Hypothalamus (tissue), 51 donors: ENCODE data around the gene ZNF254.
"Not testable (repeated sequence)": the region's sequence is repeated elsewhere in the genome, so short reads cannot be mapped to it uniquely, and the experiment has no call there.

Experiments used
- DNase-seq, 51 donors: peaks; one replicate each; lab custom pipeline; 2025; lab: John Stamatoyannopoulos, UW

The ZNF254 gene

DNA sequence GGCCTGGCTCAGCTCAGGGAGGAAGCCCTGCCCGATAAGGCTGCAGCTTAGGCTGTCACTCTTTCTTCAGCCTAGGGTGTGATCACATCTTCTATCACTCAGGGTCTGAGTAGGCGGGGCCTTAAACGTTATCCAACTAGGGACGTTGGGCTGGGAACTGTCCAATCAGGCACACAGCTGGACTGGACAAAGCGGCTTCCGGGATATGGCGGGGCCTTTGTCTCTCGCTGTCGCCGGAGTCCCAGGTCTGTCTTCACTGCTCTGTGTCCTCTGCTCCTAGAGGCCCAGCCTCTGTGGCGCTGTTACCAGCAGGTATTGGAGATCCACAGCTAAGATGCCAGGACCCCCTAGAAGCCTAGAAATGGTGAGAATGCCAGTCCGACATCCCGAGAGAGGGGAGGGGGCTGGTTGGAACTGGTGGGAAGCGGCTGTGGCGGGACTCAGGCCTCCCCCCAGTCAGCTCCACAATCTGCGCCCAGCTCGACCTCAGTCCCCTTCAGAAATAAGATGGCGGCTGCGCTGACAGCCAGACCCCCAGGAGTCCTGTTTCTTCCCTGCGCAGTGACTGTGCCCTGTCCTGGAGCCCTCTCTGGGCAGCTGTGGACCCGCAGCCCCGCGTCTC lies at the start of gene ZNF254:
Gene ZNF254, plus strand, starts transcription at position 214 of the 622 bp plus-strand sequence. Its CDS starts 121 bp downstream, at position 335.
- peak; percentile 33 to 95 (median 83) for DNase-seq

DNA sequence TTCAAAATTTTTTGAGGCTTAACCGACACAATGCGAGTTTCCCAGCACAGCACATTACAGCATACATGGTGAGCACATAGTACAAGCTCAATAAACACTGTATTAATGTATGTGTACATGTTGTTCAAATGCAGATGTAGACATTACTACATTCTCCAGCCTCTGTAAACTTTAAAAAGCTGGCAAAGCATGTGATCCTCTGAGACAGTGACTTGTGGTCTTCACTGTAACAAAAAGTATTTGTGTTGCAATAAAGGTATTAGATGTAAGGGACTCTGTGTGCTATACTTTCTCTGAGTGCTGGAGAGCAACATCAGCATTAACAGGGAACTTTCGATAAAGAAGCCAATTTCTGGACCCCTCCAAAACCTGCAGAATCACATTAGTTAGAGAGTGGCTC lies 46.4 kb upstream of the ZNF254 start:
- no peak for DNase-seq

DNA sequence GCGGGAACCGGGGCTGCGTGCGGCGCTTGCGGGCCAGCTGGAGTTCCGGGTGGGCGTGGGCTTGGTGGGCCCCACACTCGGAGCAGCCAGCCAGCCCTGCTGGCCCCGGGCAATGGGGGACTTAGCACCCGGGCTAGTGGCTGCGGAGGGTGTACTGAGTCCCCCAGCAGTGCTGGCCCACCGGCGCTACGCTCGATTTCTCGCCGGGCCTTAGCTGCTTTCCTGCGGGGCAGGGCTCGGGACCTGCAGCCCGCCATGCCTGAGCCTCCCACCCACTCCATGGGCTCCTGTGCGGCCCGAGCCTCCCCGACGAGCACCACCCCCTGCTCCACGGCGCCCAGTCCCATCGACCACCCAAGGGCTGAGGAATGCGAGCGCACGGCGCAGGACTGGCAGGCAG lies 45.7 kb upstream of the ZNF254 start:
- DNase-seq, result not testable (repeated sequence)

DNA sequence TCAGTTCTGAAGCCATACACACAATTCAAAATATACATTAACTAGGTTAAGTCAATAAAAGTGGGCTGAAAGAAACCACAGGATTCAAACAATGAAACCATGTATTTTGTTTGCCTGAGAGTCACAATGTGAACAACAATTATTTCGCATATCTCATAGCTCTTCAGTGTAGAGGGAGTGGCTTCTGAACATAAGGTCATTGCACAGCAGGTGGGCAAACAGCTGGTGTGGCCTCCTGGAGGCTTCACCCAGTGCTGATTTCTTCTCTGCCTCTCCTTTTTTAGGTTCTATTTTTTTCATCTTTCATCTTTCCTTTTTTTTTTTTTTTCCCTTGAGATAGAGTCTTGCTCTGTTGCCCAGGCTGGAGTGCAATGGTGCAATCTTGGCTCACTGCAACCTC lies 40.4 kb upstream of the ZNF254 start:
- no peak for DNase-seq

DNA sequence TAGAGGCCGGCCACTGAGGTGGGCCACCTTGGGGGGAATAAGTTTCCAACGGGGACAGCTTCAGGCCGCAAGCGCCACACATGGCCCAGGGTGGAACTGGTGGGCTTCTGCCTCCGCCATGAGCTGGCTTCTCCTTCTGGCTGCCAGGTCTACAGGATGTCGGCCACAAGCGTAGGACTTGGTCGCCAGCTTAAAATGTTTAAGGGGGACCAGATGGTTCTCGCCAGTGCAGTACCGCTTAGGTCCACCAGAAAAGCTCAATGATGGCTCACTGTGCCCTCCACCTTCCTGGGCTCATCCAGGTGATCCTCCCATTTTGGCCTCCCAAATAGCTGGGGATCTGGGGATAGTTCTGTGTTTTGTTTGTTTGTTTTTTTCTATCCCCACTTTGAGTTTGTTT lies 38.7 kb upstream of the ZNF254 start:
- DNase-seq, result no peak

DNA sequence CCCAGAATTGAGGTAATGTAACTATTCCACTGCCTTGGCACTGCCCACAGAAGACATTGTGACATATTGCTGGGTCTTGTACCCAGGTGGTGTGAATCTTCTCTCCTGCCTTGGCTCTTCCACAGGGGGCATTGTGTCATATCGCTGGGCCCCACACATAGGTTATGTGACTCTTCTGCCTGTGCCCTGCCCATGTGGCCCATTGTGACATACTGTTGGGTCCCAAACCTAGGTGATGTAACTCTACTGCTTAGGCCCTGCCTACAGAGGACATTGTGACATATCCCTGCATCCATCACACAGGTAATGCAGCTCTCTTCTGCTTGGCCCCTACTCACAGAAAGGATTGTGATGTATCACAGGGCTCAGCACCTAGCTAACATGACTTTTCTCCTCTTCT lies 37.5 kb upstream of the ZNF254 start:
- DNase-seq, result no peak

DNA sequence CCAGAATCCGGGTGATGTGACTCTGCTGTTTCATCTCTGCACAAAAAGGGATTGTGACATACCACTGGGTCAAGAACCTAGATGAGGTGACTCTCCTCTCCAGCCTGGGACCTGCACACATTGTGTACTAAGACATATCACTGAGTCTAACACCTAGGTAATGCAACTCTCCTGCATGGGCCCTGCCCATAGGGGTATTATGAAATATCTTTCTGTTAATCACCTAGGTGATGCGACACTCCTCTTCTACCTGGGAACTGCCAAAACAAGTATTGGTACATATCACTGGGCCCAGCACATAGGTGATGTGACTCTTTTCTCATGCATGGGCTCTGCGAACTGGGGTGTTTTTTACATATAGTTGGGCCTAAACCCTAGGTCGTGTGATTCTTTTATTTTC lies 35.5 kb upstream of the ZNF254 start:
- no peak for DNase-seq

DNA sequence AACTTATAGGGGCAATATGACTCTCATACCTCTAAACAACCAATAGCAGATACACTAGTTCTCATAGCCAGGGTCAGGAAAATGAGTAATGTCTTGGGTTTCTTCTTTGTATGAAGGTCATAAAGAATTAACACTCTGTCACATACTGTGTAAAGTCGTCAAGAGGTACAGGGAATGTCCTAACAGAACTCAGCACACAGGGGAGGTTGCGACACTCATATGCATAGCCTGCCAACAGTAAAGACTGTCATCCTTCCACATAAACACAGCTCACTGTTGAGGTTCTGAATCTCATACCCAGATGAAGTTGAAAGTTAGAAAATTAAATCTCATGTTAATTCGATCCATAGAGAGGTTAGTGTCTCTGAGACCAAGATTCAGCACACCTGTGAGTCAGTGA lies 34.2 kb upstream of the ZNF254 start:
- no peak for DNase-seq

DNA sequence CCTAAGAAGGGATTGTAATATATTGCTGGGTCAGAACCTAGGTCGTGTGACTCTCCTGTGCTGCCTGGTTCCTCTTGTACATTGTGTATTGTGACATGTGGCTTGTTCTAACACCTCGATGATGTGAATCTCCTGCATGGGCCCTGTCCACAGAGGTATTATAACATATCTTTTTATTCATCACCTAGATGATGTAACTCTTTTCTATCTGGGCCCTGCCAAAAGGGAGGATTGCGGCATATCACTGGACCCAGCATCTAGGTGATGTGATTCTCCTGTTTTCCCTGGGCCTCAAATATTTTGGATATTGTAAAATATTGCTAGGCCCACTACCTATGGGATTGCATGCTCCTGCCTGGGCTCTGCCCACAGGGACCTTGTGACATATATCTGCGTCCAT lies 33.4 kb upstream of the ZNF254 start:
- no peak for DNase-seq

DNA sequence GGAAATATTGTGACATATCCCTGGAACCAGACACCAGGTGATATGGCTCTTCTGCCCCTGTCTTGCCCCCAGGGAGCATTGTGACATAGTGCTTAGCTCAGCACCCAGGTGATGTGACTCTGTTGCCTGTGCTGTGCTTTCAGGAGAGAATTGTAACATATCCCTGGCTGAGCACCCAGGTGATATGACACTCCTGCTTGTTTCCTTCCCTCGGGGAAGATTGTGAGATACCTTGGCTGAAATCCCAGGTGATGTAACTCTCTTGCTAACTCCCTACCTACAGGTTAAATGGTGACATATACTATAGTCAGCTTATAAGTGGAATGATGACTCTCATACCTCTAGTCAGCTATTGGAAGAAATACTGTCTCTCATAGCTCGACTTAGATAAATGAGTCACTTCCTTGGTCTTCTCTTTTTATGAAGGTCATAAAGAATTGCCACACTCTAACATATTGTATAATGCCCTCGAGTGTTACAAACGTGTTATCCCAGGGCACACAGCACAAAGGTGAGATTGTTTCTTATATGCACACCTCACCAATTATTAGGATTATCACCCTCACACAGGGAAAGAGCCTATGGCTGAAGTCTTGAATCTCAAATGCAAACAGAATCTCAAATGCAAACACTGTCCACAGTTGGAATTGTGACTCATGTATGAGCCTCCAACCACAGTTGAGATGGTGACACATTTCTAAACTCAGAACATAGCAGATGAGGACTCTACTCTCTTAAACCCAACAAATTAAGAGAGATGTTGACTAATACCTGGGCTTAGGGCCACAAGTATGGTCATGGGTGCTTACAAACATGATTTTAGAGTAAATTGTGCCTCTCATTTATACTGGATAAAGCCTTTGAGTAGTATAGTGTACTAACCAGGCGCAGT lies 32.7 kb upstream of the ZNF254 start:
- peak in 1 of 51 donors; percentile 31 for DNase-seq

DNA sequence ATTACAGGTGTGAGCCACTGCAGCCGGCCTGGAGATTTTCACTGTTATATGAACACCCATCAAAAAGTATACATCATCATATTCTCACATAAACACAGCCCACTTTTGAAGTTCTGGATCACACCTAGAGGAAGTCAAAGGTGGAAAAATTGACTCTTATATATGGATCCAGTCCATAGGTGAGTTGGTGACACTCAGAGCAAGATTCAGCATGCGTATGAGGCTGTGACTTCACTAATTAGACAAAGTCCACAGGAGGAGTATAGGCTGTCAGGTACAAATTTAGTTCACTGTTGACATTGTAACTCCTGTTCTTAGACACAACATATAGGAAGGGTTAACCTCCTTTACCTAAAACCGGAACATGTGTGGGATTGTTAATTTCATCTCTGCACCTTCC lies 31.4 kb upstream of the ZNF254 start:
- no peak for DNase-seq

DNA sequence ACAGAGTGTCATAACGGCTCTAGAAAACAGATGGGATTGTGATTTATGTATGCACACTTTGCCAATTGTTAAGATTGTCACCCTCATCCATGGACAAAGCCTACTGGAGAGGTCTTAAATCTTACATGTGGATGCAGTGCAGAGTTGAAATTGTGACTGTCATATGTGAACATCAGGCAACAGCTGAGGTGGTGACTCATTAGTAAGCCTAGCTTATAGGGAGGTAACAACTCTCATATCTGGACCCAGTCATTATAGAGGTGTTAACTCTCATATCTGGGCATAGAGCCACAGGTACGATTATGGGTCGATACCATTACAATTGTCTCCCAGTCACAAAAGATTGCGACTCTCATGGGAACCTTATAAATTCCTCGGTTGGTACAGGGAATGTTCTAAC lies 29.8 kb upstream of the ZNF254 start:
- no peak for DNase-seq

DNA sequence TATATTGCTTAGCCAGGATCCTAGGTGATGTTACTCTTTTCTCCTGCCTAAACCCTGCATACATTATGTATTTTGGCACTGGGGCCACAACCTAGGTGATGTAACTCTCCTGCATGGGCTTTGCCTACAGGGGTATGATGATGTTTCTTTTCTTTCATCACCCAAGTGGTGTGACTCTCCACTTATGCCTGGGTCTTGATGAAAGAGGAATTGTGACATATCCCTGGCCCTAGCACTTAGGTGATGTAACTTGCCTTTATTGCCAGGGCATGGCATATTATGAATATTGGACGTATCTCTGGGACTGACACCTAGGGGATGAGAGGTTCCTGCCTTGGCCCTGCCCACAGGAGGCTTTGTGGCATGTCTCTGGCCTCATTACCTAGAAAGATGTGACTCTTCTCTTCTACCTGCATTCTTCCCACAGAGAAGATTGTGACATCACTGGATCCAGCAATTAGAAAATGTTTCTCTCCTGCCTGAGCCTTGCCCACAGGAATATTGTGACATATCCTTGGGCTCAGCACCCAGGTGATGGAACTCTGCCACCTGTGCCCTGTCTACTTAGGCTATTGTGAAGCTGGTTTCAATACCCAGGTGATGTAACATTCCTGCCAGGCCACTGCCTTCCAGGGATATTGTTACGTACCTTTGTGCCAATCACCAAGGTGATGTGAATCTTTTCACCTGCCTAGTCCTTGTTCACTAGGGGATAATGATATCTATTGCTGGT lies 27.3 kb upstream of the ZNF254 start:
- DNase-seq, result no peak

DNA sequence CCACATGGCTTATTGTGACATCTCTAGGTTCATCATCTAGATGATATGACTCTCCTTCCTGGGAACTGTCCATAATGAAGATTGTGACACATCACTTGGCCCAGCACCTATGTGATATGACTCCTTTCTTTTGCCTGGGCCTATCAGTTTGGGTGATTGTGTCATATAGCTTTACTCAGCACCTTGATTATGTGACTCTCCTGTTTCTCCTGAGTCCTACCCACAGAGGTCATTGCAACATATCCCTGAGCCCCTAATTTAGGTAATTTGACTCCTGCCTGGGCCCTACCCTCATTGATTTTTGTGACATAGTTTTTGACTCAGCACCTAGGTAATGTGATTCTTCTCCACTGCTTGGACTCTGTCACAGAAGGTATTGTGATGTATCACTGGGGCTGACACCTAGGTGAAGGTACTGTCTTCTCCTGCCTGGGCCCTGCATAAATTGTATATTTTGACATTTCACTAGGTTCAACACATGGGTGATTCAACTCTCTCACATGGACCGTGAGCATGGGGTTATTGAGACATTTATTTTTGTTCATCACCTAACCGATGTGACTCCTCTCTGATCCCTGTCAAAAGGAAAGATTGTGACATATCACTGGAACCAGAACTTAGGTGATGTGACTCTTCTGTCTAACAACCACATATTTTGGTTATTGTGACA lies 26.2 kb upstream of the ZNF254 start:
- DNase-seq, result no peak

DNA sequence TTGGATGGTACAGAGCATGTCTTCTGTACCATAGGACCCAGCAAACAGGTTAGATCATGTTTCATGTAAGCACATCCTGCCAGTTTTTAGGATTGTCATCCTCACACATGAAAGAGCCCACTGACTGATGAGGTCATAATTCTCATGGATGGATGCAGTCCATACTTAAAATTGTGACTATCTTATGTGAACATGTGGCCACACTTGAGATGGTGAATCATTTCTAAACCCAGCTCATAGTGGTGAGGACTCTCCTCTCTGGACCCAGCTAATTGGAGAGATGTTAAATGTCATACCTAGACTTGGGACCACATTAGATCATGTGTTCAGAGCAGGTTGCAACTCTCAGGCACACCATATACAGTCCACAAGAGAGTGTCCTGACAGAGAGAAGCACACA lies 24.8 kb upstream of the ZNF254 start:
- DNase-seq, result no peak

DNA sequence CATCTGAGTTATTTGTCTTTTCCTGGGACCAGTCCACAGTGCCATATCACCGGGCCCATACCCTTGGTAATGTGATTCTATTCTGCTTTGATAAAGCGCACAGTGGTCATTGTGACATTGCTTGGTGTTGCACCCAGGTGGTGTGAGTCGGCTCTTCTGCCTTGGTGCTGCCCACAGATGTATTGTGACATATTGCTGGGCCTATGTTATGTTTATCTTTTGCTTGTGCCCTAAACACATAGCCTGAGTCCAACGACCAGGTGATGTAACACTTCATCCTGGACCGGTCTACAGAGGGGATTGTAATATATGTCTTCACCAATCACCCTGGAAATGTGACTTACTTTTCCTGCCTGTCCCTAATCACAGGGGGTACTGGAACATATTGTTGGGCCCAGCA lies 23.7 kb upstream of the ZNF254 start:
- DNase-seq, result no peak

DNA sequence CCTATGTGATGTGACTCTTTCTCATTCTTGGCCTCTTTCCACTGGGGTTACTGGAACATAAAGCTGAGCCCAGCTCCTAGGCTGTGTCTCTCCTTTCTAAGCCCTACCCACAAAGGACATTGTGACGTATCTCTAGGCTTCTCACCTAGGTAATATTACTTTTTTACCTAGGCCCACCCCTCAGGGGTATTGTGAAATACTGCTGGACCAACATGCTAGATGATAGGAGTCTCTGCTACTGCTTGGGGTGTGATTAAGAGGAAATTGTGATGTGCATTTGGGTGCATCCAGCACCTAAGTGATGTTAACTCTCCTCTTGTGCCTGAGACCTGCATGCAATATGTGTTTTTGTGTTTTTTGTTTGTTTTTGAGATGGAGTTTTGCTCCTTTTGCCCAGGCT lies 22.8 kb upstream of the ZNF254 start:
- no peak for DNase-seq

DNA sequence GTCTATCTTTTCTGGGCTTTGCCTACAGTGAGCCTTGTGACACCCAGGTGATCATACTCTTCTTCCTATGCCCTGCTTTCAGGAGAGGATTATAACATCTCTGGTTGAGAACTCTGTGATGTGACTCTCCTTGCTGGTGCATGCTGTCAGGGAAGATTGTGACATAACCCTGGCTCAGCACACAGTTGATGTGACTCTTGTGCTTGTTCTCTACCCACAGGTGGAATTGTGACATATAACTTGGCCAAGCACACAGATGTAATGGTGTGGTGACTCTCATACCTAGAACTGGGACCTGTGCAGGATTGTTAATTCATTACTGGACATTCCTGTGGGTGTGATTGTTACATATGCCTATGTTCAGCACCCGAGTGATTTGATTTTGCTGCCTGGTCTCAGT lies 21.7 kb upstream of the ZNF254 start:
- DNase-seq, result no peak

DNA sequence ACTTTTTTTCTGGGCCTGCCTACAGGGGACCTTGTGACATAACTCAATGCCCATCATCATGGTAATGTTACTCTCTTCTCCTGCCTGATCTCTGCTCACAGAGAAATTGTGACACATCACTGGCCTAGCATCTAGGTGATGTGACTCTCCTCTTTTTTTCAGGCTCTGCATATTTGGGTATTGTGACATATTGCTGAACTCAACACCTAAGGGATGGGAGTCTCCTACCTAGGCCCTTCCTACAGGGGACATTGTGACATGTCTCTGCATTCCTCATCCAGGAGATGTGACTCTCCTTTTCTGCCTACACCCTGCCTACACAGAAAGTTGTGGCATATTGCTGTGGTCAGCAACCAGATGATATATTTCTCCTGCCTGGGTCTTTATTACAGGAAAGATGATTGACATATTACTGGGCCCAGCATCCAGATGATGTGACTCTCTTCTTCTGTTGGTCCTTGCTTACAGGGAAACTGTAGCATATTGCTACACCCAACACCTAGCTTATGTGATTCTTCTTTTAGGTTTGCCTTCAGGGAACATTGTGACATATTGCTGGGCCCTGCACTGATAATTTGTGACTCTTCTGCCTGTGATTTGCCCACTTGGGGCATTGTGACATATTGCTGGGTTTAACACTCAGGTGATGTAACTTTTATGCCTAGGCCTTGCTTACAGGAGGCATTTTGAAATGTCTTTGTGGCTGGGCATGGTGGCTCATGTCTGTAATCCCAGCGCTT lies 21.0 kb upstream of the ZNF254 start:
- no peak for DNase-seq

DNA sequence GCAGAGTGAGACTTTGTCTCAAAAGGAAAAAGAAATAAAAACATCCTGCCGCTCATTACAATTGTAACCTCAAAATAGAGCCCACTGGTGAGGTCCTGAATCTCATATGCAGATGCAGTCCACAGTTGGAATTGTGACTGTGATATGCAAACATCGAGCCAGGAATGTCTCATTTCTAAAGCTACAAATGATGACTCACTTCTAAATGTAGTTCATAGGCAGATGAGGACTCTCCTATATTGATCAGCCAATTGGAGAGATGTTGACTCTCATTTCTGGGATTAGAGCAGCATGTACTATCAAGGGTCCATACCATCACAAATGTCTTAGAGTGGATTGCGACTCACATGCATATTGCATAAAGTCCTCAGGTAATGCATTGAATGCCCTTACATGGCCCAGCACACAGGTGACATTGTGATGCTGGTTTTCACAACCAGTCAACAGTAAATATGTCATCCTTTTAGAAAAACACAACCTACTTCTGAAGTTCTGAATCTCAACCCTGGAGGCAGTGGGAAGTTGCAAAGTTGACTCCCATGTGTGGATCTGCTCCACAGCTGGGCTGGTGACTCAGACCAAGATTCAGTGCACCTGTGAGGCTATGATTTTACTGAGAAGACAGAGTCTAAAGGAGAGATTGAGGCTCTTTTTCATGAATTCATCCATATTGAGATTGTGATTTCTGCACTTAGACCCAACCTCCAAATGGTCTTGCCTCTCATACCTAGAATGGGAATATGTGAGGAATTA lies 16.9 kb upstream of the ZNF254 start:
- no peak for DNase-seq
